WI38 (cell line): ENCODE data around the gene NELL1.

ENCODE experiments used
- H3K4me3 ChIP-seq: 2 replicates; pipeline ENCODE4 v1.5.1; 2011; ENCODE audit warnings: low read depth, mild to moderate bottlenecking, control low read depth, low read length
- CTCF ChIP-seq: IDR thresholded peaks from 2 replicates; pipeline ENCODE4 v1.5.1; 2012; ENCODE audit warnings: low read depth, mild to moderate bottlenecking, control low read depth, low read length

NELL1 gene

DNA sequence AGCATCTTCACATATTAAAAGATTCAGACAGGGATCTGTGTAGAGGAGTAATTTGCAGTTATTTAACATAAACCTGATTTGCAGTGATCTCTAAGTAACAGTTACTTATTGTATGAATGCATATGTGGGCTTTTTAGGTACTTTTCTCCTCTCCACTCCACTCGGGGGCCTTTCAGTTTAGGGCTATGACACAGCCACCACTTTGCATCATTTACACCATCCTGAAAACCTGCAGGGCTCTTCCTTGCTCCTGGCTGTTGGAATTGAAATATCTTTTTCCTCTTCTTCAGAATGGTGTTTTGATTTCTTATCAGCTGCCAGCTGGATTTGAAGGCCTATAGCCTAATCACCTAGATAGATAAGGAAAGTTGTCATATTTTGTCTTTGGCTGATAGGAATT lies 580.8 kb downstream of the NELL1 start:
- H3K4me3 ChIP-seq = no peak overlapping the region
- no peak for TF ChIP-seq CTCF

- TF ChIP-seq CTCF = no peak
Observed at GRCh38 chr11:21254055-21254454, 584.7 kb downstream of the NELL1 start.

DNA sequence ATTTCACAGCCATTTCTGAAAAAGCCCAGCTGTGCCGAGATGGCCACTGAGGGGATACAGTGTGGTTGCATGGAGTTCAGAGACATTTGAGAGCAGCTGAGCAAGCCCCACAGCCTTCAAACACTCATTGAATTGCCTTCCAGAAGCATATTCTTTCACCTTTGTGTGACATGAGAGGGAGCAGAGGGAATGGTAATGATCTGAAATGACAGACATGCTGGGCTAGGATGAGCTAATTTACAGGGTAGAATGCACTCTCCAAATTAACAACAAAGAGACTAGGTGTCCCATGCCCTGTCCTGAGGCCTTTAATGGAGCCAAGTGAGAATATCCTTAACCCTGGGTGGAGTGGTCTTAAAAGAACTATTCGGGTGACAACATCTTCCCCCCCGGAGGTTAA lies 585.4 kb downstream of the NELL1 start:
- no peak for TF ChIP-seq CTCF
- H3K4me3 ChIP-seq = no peak overlapping the region

More at GRCh38 chr11:21254055-21254454, 584.7 kb downstream of the NELL1 start:
- no peak overlapping the region for H3K4me3 ChIP-seq

DNA sequence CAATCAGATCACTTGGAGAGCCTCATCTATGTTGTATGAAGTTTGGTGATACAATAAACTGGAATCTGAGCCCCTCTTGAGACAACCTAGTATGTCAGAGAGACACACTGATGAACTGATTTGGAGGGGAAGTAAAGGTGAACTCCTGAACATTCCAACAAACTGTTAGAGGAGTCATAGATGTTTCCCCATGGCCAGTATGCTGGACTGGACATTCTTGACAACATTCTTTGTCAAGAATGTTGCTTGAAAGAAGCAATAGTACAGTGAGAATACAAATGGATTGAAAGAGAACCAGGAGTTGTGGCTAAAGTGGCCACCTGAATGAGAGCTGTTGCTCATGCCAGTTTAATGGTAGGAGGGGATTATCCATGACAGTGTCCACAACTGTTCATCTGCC lies 588.1 kb downstream of the NELL1 start:
- no peak for TF ChIP-seq CTCF
- H3K4me3 ChIP-seq = no peak overlapping the region

DNA sequence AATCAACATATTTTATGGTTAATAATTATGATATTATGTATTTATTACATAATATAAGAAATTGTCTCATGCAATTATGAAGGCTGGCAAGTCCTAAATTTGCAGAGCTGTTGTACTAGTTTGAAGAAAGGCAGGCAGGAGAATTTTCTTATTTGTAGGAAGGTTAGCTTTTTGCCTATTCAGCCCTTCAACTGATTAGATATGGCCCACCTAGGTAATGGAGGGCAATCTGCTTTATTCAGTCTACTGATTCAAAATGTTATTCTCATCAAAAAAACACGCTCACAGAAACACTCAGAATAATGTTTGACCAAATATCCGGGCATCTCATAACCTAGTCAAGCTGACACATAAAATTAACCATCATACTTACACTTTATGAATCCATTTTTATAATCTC lies 589.0 kb downstream of the NELL1 start:
- no peak overlapping the region for H3K4me3 ChIP-seq
- TF ChIP-seq CTCF = no peak

GRCh38 chr11:21260101-21260500 lies 590.7 kb downstream of the NELL1 start:
- TF ChIP-seq CTCF = no peak
- no peak overlapping the region for H3K4me3 ChIP-seq

- TF ChIP-seq CTCF = no peak
- no peak overlapping the region for H3K4me3 ChIP-seq
Observed at GRCh38 chr11:21262992-21263391, 593.6 kb downstream of the NELL1 start.

DNA sequence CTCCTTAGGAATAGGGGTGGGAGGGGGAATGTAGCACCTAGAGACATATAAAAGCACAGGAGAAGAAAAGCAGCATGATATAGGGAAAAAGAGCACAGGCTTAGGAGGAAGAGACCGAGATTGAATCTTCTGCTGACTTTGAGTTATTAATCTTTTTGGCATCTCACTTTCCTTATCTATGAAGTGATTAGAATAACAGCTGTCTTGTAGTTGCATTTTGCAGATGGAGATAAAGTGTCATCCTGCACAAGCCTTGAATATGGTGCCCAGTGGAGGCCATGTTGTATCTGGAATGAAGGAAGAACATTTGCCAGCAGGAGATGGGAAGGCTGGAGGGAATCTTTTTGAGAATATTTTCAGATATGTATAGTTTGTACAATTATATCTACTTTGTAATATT lies 594.7 kb downstream of the NELL1 start:
- no peak overlapping the region for H3K4me3 ChIP-seq
- no peak for TF ChIP-seq CTCF
